ENCODE results near the gene IREB2.

DNA sequence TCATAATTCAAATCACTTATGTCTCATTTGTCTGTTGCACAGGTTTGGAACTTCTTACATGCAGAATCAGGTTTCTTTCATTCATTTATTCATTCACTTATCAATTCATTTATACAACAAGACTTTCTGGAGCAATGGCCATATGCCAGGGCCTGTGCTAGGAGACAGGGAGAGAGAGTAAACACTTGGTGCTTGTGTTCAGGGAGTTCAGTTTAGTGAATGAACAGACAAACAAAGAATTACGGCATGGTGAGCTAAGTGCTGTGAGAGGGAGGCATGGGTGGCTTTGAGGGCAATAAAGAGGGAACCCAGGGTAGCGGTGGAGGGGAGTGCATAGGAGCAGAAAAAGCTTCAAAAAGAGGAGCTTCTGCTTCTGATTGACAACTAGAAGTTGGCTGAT lies 8.5 kb upstream of the IREB2 start:
- TF ChIP-seq, protein P1, sequence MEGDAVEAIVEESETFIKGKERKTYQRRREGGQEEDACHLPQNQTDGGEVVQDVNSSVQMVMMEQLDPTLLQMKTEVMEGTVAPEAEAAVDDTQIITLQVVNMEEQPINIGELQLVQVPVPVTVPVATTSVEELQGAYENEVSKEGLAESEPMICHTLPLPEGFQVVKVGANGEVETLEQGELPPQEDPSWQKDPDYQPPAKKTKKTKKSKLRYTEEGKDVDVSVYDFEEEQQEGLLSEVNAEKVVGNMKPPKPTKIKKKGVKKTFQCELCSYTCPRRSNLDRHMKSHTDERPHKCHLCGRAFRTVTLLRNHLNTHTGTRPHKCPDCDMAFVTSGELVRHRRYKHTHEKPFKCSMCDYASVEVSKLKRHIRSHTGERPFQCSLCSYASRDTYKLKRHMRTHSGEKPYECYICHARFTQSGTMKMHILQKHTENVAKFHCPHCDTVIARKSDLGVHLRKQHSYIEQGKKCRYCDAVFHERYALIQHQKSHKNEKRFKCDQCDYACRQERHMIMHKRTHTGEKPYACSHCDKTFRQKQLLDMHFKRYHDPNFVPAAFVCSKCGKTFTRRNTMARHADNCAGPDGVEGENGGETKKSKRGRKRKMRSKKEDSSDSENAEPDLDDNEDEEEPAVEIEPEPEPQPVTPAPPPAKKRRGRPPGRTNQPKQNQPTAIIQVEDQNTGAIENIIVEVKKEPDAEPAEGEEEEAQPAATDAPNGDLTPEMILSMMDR (IDR thresholded peaks at IDR 0.05): no peak
- TF ChIP-seq CHD2 (IDR thresholded peaks at IDR 0.05; ENCODE audit: low read length, partially characterized antibody) (no peak), MAX (IDR thresholded peaks at IDR 0.05; ENCODE audit: low read depth) (no peak), RFX5 (IDR thresholded peaks at IDR 0.05; ENCODE audit: low read length) (no peak), TAF1 (IDR thresholded peaks at IDR 0.05; ENCODE audit: borderline replicate concordance, low read depth, low read length) (no peak)
- TF ChIP-seq, protein P2, sequence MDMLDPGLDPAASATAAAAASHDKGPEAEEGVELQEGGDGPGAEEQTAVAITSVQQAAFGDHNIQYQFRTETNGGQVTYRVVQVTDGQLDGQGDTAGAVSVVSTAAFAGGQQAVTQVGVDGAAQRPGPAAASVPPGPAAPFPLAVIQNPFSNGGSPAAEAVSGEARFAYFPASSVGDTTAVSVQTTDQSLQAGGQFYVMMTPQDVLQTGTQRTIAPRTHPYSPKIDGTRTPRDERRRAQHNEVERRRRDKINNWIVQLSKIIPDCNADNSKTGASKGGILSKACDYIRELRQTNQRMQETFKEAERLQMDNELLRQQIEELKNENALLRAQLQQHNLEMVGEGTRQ (IDR thresholded peaks at IDR 0.05; ENCODE audit: borderline replicate concordance, low read depth, low read length): no peak
- TF ChIP-seq, protein P3, sequence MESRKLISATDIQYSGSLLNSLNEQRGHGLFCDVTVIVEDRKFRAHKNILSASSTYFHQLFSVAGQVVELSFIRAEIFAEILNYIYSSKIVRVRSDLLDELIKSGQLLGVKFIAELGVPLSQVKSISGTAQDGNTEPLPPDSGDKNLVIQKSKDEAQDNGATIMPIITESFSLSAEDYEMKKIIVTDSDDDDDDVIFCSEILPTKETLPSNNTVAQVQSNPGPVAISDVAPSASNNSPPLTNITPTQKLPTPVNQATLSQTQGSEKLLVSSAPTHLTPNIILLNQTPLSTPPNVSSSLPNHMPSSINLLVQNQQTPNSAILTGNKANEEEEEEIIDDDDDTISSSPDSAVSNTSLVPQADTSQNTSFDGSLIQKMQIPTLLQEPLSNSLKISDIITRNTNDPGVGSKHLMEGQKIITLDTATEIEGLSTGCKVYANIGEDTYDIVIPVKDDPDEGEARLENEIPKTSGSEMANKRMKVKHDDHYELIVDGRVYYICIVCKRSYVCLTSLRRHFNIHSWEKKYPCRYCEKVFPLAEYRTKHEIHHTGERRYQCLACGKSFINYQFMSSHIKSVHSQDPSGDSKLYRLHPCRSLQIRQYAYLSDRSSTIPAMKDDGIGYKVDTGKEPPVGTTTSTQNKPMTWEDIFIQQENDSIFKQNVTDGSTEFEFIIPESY (IDR thresholded peaks at IDR 0.05; ENCODE audit: borderline replicate concordance, low read depth): no peak

Data from SK-N-SH (cell line).